Motor neuron (in vitro differentiated cells): ENCODE measurements around the gene B4GALT4. TPM values are rescaled to one million over a fixed set of nuclear protein-coding genes. Genes with fewer than 3 reads are reported as not detected.
"Not testable (repeated sequence)": the region's sequence is repeated elsewhere in the genome, so short reads cannot be mapped to it uniquely, and the experiment has no call there.

Source experiments
- ATAC-seq, 8 experiments: fragments of 200-7000 bp; cut with Tn5 transposase; replicated peaks in 6 of 8; 2 replicates each; pipeline ENCODE4 v1.8.0; 2021; ENCODE audit warnings: mild to moderate bottlenecking in 8 of 8, moderate library complexity in 8 of 8
- H3K27ac ChIP-seq, 2 donors: fragments of 250-450 bp; sonication (Bioruptor Pico); 2 replicates each; pipeline ENCODE4 v1.9.0; 2021; ENCODE audit warnings: antibody characterized with exemption in 2 of 2, mild to moderate bottlenecking in 2 of 2, moderate library complexity in 1 of 2
- H3K4me1 ChIP-seq, 2 donors: fragments of 250-450 bp; sonication (Bioruptor Pico); replicated peaks in 1 of 2; 2 replicates each; pipeline ENCODE4 v1.6.1; 2021; ENCODE audit warnings: antibody characterized with exemption in 2 of 2, mild to moderate bottlenecking in 2 of 2, moderate library complexity in 1 of 2
- H3K4me3 ChIP-seq, 5 donors: fragments of 250-450 bp; sonication (Bioruptor Pico); 2 replicates each; pipeline ENCODE4 v1.9.0; 2021; ENCODE audit warnings: antibody characterized with exemption in 5 of 5, mild to moderate bottlenecking in 5 of 5, moderate library complexity in 4 of 5
- WGBS, 10 experiments: fragments of 450-650 bp; shearing (Covaris generic); methylation state at CpG; one replicate each; pipeline ENCODE4 v1.0.0; 2022; 5-methylcytosine and 5-hydroxymethylcytosine counted together
- in situ Hi-C, 9 experiments: fragments of 400-800 bp; cut with MboI; loops; one replicate each; pipeline ENCODE4 v1.15.0; 2021; ENCODE audit warnings: low sequenced_read_pairs in 9 of 9, low pct_unique_long_range_greater_than_20kb in 2 of 9; ENCODE audit not compliant: unreplicated experiment in 9 of 9
- total RNA-seq, 8 experiments: library from RNA; unstranded; fragments of 300-600 nt; gene quantifications; 2 replicates each; pipeline versions ENCODE4 v1.2.3 to v1.2.4, GENCODE V29; 2022

B4GALT4 gene
- total RNA-seq, 8 experiments from 2014 or later, result 9.6 to 58.2 (median 13.6) TPM

DNA sequence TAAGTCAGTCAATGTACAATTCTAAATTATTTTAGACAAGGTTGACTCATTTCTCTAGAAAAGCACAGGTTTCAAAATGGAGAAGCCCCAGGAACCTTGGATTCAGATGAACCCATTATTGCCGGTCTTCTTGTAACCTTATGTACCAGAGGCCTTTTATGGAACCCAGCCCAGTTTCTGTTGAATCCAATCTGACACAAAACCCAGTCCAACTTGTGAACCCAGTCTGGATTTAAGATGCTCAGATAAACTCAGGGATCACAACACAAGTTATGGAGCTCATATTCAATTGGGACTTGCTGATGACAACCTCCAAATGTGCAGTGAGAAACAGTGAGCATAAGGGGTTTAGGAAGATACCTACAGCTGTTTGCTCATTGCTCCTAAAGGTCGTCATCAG is 16.4 kb upstream of the B4GALT4 start:
- Histone ChIP-seq H3K27ac (no peak overlapping the region), H3K4me3 (no peak overlapping the region), H3K4me1 (no peaks in the 10 kb centered on the region)
- no peak for ATAC-seq
- 75 to 100% (median 93%) methylated on average over 1 to 2 of the region's 2 CpGs; no CpG with 5 or more reads in 3 of the 10 experiments for WGBS, 10 experiments
- in situ Hi-C loops, result no loop called here

GRCh38 chr3:119255214-119255613 is 14.5 kb upstream of the B4GALT4 start:
- no peak overlapping the region for H3K27ac ChIP-seq
- WGBS, 10 experiments, result 81 to 100% (median 96%) methylated on average over 1 to 2 of the region's 2 CpGs; no CpG with 5 or more reads in 2 of the 10 experiments
- H3K4me3 ChIP-seq, result no peak overlapping the region
- in situ Hi-C loops, result no loop called here
- ATAC-seq, result no peak
- H3K4me1 ChIP-seq, result no peaks in the 10 kb centered on the region

- Histone ChIP-seq H3K4me3 (no peak overlapping the region), H3K27ac (no peak overlapping the region), H3K4me1 (no peaks in the 10 kb centered on the region)
- ATAC-seq, result peak in 1 of 8 experiments; percentile 39
- in situ Hi-C loops, result loop anchor here in 1 of 9 experiments (25.0 kb wide), 1 partner anchor 358 kb away; no protein-coding TSS in a partner anchor
- 67 to 100% methylated on average over 1 of the region's 2 CpGs; no CpG with 5 or more reads in 8 of the 10 experiments for WGBS, 10 experiments
Observed at GRCh38 chr3:119245778-119246177, 5.1 kb upstream of the B4GALT4 start.

DNA sequence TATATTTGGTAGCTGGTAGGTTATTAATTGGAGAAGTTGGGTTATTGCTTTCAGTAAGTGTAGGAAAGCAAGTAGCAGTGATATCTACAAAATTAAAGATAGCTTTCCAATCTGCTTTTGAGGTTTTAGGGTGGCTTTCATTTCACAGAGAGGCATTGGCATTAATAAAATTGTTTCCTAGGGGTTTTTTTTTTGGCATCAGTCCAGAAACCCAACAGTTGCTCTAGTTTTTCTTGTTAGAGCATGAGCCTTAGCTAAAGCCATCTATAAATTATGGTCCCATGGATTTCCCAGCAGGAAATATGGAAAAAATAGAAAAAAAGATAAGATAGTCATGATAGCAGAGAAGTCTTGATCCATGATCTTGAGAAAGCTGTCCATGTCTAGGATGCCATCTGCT is 3.0 kb upstream of the B4GALT4 start:
- Histone ChIP-seq H3K4me3 (no peak overlapping the region), H3K4me1 (peaks cover 0 to 8% of the 10 kb centered on the region in 2 donors), H3K27ac (no peak overlapping the region)
- in situ Hi-C loops, result loop anchor here in 1 of 9 experiments (25.0 kb wide), 1 partner anchor 356 kb away; no protein-coding TSS in a partner anchor
- no peak for ATAC-seq

- H3K27ac ChIP-seq, ATAC-seq, H3K4me3 ChIP-seq, H3K4me1 ChIP-seq: not testable (repeated sequence)
- WGBS, 10 experiments, result 27 to 100% (median 60%) methylated on average over 1 to 3 of the region's 7 CpGs; no CpG with 5 or more reads in 6 of the 10 experiments
- in situ Hi-C loops, result loop anchor here in 1 of 9 experiments (25.0 kb wide), 1 partner anchor 356 kb away; no protein-coding TSS in a partner anchor
Observed at GRCh38 chr3:119243058-119243529, 2.4 kb upstream of the B4GALT4 start.

DNA sequence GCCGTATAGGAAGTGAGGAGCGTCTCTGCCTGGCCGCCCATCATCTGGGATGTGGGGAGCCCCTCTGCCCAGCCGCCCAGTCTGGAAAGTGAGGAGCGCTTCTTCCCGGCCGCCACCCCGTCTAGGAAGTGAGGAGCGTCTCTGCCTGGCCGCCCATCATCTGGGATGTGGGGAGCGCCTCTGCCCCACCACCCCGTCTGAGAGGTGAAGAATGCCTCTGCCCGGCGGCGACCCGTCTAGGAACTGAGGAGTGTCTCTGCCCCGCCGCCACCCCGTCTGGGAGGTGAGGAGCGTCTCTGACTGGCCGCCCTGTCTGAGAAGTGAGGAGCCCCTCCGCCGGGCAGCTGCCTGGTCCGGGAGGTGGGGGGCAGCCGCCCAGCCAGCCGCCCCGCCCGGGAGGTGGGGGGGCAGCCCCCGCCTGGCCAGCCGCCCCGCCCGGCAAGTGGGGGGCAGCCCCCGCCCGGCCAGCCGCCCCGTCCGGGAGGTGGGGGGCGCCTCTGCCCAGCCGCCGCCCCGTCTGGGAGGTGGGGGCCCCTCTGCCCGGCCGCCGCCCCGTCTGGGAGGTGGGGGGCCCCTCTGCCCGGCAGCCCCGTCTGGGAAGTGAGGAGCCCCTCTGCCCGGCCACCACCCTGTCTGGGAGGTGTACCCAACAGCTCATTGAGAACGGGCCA is 1.8 kb upstream of the B4GALT4 start:
- ATAC-seq, H3K4me3 ChIP-seq, H3K4me1 ChIP-seq, H3K27ac ChIP-seq: not testable (repeated sequence)
- in situ Hi-C loops, result loop anchor here in 1 of 9 experiments (25.0 kb wide), 1 partner anchor 355 kb away; no protein-coding TSS in a partner anchor
- 100% methylated on average over 1 of the region's 49 CpGs; no CpG with 5 or more reads in 9 of the 10 experiments for WGBS, 10 experiments

DNA sequence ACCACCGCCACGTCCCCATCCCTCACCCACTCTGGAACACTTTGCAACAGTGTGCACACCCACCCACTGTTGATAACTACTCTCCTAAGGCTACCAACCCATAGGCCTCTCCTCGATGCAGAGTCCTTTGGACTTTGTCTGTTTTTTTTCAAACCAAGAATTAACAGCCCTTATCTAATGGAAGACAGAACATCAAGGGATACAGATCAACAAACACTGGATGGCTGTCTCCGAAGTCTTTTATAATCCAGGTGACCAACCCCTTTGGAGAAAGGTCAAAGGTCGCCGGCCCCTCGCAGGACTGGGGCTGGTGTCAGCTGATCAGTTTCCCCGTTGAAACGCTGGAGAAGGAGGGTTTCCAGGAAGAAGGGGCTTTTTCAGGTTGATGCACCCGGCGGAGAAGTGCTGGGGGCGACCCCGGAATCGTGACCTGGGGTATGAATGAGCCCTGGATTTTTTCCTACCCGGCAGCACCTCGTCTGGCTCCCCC is 532 bp downstream of the B4GALT4 start:
- peaks cover 0 to 8% of the 10 kb centered on the region in 2 donors for H3K4me1 ChIP-seq
- WGBS, 10 experiments, result 0 to 35% (median 2%) methylated on average over 1 to 9 of the region's 16 CpGs; no CpG with 5 or more reads in 1 of the 10 experiments
- in situ Hi-C loops, result loop anchor here in 1 of 9 experiments (25.0 kb wide), 1 partner anchor 353 kb away; no protein-coding TSS in a partner anchor
- H3K4me3 ChIP-seq, result peak overlapping the region; percentile 50 to 72 (median 61)
- ATAC-seq, result peak; percentile 0 to 37 (median 18)
- H3K27ac ChIP-seq, result peak overlapping the region; percentile 81 to 92

GRCh38 chr3:119239206-119239820 is 1.4 kb downstream of the B4GALT4 start:
- no peak for ATAC-seq
- in situ Hi-C loops, result loop anchor here in 1 of 9 experiments (25.0 kb wide), 1 partner anchor 352 kb away; no protein-coding TSS in a partner anchor
- Histone ChIP-seq H3K4me3 (peak overlapping the region; percentile 50 to 72 (median 61)), H3K4me1 (peaks cover 0 to 8% of the 10 kb centered on the region in 2 donors), H3K27ac (no peak overlapping the region)
- WGBS, 10 experiments, result 13 to 100% (median 33%) methylated on average over 1 to 4 of the region's 5 CpGs

DNA sequence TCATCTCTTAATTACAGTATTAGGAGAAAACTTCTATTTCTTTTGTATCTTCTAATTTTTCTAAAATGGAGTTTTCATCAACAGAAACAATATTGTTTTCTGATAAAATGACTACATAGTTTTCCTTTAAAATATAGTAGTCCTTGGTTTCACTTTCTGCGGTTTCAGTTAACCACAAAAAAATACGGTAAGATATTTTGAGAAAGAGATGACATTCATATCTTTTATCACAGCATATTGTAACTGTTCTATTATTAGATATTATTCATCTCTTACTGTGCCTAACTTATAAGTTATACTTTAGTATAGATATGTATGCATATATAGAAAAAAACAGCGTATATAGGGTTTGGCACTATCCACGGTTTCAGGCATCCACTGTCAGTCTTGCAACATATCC is 2.3 kb downstream of the B4GALT4 start:
- Histone ChIP-seq H3K4me1 (peaks cover 0 to 8% of the 10 kb centered on the region in 2 donors), H3K27ac (no peak overlapping the region), H3K4me3 (no peak overlapping the region)
- ATAC-seq, result no peak
- in situ Hi-C loops, result loop anchor here in 1 of 9 experiments (25.0 kb wide), 1 partner anchor 351 kb away; no protein-coding TSS in a partner anchor
- WGBS, 10 experiments, result 41 to 95% (median 80%) methylated on average over 2 to 4 of the region's 4 CpGs; no CpG with 5 or more reads in 1 of the 10 experiments

DNA sequence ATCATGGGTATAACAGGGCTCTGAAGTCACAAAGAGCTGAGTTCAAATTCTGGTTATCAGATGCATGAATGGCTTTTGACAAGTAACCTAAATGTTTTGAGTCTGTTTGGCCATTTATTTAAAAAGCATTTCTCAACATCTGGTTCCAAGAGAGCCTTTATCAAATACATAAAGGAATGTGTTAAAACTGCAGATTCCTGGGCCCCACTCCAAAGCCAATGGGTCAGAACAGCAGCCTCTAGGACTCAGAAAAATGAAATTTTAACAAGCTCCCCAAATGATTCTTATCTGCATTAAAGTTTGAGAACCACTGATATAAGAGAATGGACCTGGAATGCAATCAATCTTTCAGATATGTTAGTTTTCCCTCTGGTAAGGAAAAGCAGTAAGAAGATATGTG is 3.4 kb downstream of the B4GALT4 start:
- Histone ChIP-seq H3K4me3 (no peak overlapping the region), H3K4me1 (peaks cover 0 to 8% of the 10 kb centered on the region in 2 donors), H3K27ac (no peak overlapping the region)
- in situ Hi-C loops, result loop anchor here in 1 of 9 experiments (25.0 kb wide), 1 partner anchor 350 kb away; no protein-coding TSS in a partner anchor
- no peak for ATAC-seq

DNA sequence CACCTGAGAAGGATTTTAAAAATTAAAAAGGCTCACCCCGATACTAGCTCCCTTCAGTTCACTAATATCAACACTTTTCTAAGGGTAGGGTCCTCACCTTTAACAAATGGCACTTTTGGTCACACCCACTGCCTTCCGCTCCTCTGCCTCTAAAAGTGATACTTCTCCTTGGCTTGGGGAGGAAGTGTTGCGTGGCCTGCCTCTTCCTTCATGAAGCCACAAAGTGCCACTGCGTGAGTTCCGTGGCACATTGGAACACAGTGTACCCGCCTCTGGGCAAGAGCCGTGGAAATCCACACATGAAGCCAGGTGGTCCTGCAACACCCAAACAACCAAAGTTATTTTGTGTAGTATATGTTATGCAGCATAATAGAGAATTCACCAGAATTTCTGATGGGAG is 3.9 kb downstream of the B4GALT4 start:
- Histone ChIP-seq H3K4me1 (peaks cover 0 to 8% of the 10 kb centered on the region in 2 donors), H3K4me3 (no peak overlapping the region), H3K27ac (no peak overlapping the region)
- ATAC-seq, result no peak
- in situ Hi-C loops, result loop anchor here in 1 of 9 experiments (25.0 kb wide), 1 partner anchor 349 kb away; no protein-coding TSS in a partner anchor
- 83 to 100% (median 96%) methylated on average over 1 to 5 of the region's 7 CpGs; no CpG with 5 or more reads in 1 of the 10 experiments for WGBS, 10 experiments

DNA sequence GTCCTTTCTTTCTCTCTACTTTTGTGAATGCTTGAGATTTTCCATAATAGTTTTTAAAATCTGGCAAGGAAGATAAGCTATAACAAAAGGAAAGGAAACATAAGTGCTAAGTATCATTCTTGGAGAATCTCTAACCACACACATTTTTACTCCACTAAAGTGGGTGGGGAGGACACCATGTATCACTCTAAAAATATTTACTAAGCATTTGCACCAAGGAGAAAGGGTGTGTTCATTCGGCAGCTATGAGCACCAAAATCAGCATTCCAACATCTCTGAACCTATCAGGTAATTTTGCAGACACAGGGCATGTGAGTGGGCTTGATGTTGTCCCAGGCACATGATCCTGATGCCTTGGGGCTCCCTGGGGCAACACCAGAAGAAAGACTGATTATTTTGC is 5.5 kb downstream of the B4GALT4 start:
- H3K4me1 ChIP-seq, result peaks cover 0 to 8% of the 10 kb centered on the region in 2 donors
- peak in 3 of 8 experiments; percentile 26 to 81 (median 65) for ATAC-seq
- 100% methylated on average over 1 of the region's 1 CpG; no CpG with 5 or more reads in 6 of the 10 experiments for WGBS, 10 experiments
- H3K4me3 ChIP-seq, result no peak overlapping the region
- no peak overlapping the region for H3K27ac ChIP-seq
- in situ Hi-C loops, result loop anchor here in 1 of 9 experiments (25.0 kb wide), 1 partner anchor 348 kb away; no protein-coding TSS in a partner anchor
